GM19438 (cell line): ENCODE measurements around the gene RGS3.

Source experiments
- ATAC-seq: cut with Tn5 transposase; IDR thresholded peaks from one replicate; pipeline ENCODE4 v1.9.1; 2021; ENCODE audit warnings: low read depth; ENCODE audit not compliant: unreplicated experiment

Gene RGS3

GRCh38 chr9:113582698-113583200, 119.2 kb downstream of the RGS3 start:
- no peak for ATAC-seq

- no peak for ATAC-seq
Observed at GRCh38 chr9:113583511-113584427, 120.2 kb downstream of the RGS3 start.

GRCh38 chr9:113584428-113585084, 121.0 kb downstream of the RGS3 start:
- ATAC-seq: no peak

DNA sequence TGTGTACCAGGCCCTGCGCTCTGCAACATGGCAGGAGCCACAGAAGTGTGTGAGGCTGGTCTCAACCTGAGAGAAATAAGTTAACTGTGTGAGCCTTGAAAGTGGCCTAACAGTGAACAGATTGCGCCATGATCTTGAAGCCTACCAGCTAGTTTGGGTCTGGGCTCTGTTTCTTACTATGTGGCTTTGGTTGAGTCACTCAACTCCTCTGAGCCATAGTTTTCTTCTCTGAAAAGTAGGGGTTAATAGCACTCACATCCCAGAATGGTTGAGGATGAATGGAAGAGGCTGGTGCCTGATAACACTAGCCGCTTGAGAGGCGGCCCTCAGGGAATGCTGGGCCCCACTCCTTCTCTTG, 121.5 kb downstream of the RGS3 start:
- ATAC-seq: no peak

- ATAC-seq: no peak
Observed at GRCh38 chr9:113585555-113585954, 122.0 kb downstream of the RGS3 start.

- no peak for ATAC-seq
Observed at GRCh38 chr9:113587471-113588031, 124.0 kb downstream of the RGS3 start.

- no peak for ATAC-seq
Observed at GRCh38 chr9:113588242-113588810, 124.8 kb downstream of the RGS3 start.

GRCh38 chr9:113588936-113589335, 125.4 kb downstream of the RGS3 start:
- ATAC-seq: no peak

GRCh38 chr9:113589407-113589806, 125.9 kb downstream of the RGS3 start:
- ATAC-seq: no peak

GRCh38 chr9:113589890-113590289, 126.4 kb downstream of the RGS3 start:
- ATAC-seq: no peak

GRCh38 chr9:113590389-113590788, 126.9 kb downstream of the RGS3 start:
- ATAC-seq: no peak

- peak; percentile 57 for ATAC-seq
Observed at GRCh38 chr9:113590991-113591898, 127.7 kb downstream of the RGS3 start.

GRCh38 chr9:113591899-113592625, 128.5 kb downstream of the RGS3 start:
- peak; percentile 3 for ATAC-seq

GRCh38 chr9:113592876-113593575, 129.5 kb downstream of the RGS3 start:
- ATAC-seq: no peak

GRCh38 chr9:113593682-113594281, 130.3 kb downstream of the RGS3 start:
- ATAC-seq: peak; percentile 67

DNA sequence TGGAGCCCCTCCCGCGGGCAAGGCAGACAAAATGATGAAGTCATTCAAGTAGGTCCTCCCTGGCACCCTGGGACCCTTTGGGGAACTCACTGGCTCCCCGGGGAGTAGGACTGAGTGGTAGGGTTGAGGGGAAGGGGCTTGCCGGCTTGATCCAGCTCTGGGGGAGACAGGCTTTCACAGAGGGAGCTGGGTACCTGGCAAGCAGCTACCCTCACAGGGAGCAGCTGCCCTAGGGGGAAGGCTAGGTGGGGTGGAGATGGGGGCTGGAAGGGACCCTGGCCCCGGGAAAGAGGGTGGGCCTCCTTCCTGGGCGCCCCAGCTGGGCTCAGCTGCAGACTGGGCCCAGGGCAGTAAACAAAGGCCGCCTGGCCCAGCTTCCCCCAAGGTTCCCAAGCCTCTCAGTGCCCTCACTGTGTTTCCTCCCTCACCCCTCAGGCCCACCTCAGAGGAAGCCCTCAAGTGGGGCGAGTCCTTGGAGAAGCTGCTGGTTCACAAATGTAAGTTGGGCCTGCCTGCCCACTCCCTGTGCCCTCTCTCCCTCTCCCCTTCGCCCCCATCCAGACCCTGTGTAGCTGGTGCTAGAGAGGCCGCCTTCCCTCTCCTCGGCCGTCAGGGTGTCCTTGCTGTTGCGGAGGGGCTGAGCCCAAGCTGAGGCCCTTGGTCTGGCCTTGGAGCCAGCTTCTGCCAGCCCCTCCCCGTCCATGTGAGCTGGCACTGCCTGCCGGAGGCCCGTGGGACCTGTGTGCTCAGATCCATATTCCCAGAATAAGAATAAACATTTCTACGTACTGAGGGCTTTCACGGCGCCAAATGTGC, 131.2 kb downstream of the RGS3 start:
- no peak for ATAC-seq

DNA sequence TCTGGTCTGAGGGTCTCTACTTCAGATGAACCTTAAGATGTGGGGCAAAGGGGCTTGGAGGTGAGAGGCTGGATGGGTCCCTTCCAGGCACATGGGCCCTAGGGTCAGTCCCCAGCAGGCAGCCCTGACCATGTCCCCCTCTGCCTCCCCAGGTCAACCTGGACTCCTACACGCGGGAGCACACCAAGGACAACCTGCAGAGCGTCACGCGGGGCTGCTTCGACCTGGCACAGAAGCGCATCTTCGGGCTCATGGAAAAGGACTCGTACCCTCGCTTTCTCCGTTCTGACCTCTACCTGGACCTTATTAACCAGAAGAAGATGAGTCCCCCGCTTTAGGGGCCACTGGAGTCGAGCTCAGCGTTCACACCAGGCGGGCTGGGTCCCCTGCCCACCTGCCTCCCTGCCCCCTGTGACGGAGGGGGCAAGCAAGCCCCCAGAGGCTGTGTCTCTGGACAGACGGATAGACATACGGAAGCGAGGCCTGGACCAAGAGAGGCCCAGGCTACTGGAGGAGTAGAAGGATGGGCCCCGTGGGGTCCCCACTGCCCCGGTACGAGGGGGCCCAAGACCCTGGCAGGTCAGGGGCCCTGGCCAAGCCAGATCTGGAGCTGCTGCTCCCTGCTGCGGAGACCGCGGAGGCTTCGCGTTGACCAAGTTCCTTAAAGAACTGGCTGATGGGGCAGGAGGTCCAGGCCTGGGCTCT, 133.2 kb downstream of the RGS3 start:
- no peak for ATAC-seq
